Panc1 (cell line): ENCODE measurements around the gene NOTCH1. TPM values are rescaled to one million over a fixed set of nuclear protein-coding genes. Genes with fewer than 3 reads are reported as not detected.
"Not testable (repeated sequence)": the region's sequence is repeated elsewhere in the genome, so short reads cannot be mapped to it uniquely, and the experiment has no call there.

Source experiments
- ATAC-seq: fragments of 200-7000 bp; cut with Tn5 transposase; 2 replicates; pipeline ENCODE4 v1.9.1; 2020; ENCODE audit warnings: mild to moderate bottlenecking, moderate library complexity
- BruUV-seq: library from RNA; stranded (reverse); fragments of 400-500 nt; replicated peaks from 2 replicates; lab custom pipeline; 2021; lab: Mats Ljungman, UMichigan
- CTCF ChIA-PET: fragments of 300-600 bp; sonication (Branson Sonifier 250); formaldehyde crosslinking; loops from one replicate; lab custom pipeline; 2022; ENCODE audit warnings: antibody characterized with exemption; lab: Charles Lee
- POLR2A ChIA-PET: fragments of 300-600 bp; sonication (Branson Sonifier 250); formaldehyde crosslinking; loops from one replicate; lab custom pipeline; 2022; ENCODE audit warnings: antibody characterized with exemption; lab: Charles Lee
- DNase-seq: peaks from one replicate; pipeline ENCODE4 v3.0.0-alpha.2; 2010; ENCODE audit warnings: low read depth, low spot score
- H3K27ac ChIP-seq: 2 replicates; pipeline ENCODE4 v1.5.1; 2011; ENCODE audit warnings: mild to moderate bottlenecking, low read length, inconsistent platforms
- H3K27me3 ChIP-seq: fragments of 200-500 bp; sonication (Bioruptor generic); 2 replicates; pipeline ENCODE4 v1.6.0; 2014; ENCODE audit warnings: low read length, inconsistent platforms; ENCODE audit not compliant: control insufficient read depth, insufficient read depth
- H3K36me3 ChIP-seq: fragments of 200-500 bp; sonication (Bioruptor generic); 2 replicates; pipeline ENCODE4 v1.5.1; 2014; ENCODE audit warnings: inconsistent platforms, mild to moderate bottlenecking, low read length, moderate library complexity; ENCODE audit not compliant: control insufficient read depth, insufficient read depth
- H3K4me1 ChIP-seq: 2 replicates; pipeline ENCODE4 v1.5.1; 2011; ENCODE audit warnings: inconsistent platforms, mild to moderate bottlenecking, low read length, moderate library complexity; ENCODE audit not compliant: control insufficient read depth, insufficient read depth
- H3K4me3 ChIP-seq, 2 experiments: 2 replicates each; pipeline ENCODE4 v1.5.1; 2011 to 2012; ENCODE audit warnings: low read depth in 2 of 2, low read length in 2 of 2, mild to moderate bottlenecking in 2 of 2, inconsistent platforms in 1 of 2, moderate library complexity in 1 of 2
- H3K9me3 ChIP-seq: fragments of 200-500 bp; sonication (Bioruptor generic); 2 replicates; pipeline ENCODE4 v1.5.1; 2014; ENCODE audit warnings: low read depth, mild to moderate bottlenecking, inconsistent platforms, low read length, moderate library complexity; ENCODE audit not compliant: control insufficient read depth, insufficient read depth
- CTCF ChIP-seq: fragments of 450-650 bp; IDR thresholded peaks from 2 replicates; pipeline ENCODE4 v1.5.1; 2017; ENCODE audit warnings: mild to moderate bottlenecking
- POLR2AphosphoS5 ChIP-seq: IDR thresholded peaks from 2 replicates; pipeline ENCODE4 v1.6.1; 2012; ENCODE audit warnings: mild to moderate bottlenecking, low read depth, low read length, moderate library complexity
- REST ChIP-seq, 2 experiments: IDR thresholded peaks; 2 replicates each; pipeline ENCODE4 v1.6.1; 2011 to 2012; ENCODE audit warnings: low read depth in 2 of 2, control low read depth in 1 of 2, low read length in 1 of 2, mild to moderate bottlenecking in 1 of 2, moderate library complexity in 1 of 2; ENCODE audit not compliant: insufficient read depth in 1 of 2
- SIN3A ChIP-seq: IDR thresholded peaks from 2 replicates; pipeline ENCODE4 v1.6.1; 2012; ENCODE audit warnings: low read depth, mild to moderate bottlenecking, low read length, moderate library complexity, borderline replicate concordance; ENCODE audit not compliant: insufficient read depth
- TCF7L2 ChIP-seq: IDR thresholded peaks from 2 replicates; pipeline ENCODE4 v1.6.1; 2011; ENCODE audit warnings: mild to moderate bottlenecking, low read depth, low read length, inconsistent platforms
- in situ Hi-C: cut with HindIII; loops from 2 replicates; pipeline ENCODE4 v1.10.0; 2016; ENCODE audit warnings: low sequenced_read_pairs, low pct_unique_long_range_greater_than_20kb
- intact Hi-C: fragments of 100-400 bp; cut with micrococcal nuclease; formaldehyde crosslinking; loops from one replicate; pipeline ENCODE4 v1.10.0; 2022; ENCODE audit not compliant: unreplicated experiment
- total RNA-seq: library from RNA; stranded (reverse); gene quantifications from one replicate; pipeline ENCODE4 v1.2.1, GENCODE V29; 2021; ENCODE audit not compliant: unreplicated experiment

The NOTCH1 gene
- total RNA-seq, 1 experiment from 2014 or later, result 13.4 TPM

- ChIA-PET CTCF (no interaction called here), POLR2A (no interaction called here)
Measured at GRCh38 chr9:136575626-136576268, 29.9 kb upstream of the NOTCH1 start.

GRCh38 chr9:136574606-136575005 is 28.8 kb upstream of the NOTCH1 start:
- ATAC-seq, CTCF ChIA-PET, DNase-seq, in situ Hi-C loops, BruUV-seq, H3K27me3 ChIP-seq, H3K9me3 ChIP-seq, H3K4me3 ChIP-seq, POLR2A ChIA-PET, H3K36me3 ChIP-seq, intact Hi-C loops, H3K27ac ChIP-seq: not testable (repeated sequence)
- H3K4me1 ChIP-seq, result peaks cover 19% of the 10 kb centered on the region

More at GRCh38 chr9:136575626-136576268, 29.9 kb upstream of the NOTCH1 start:
- Histone ChIP-seq H3K27ac (no peak overlapping the region), H3K27me3 (no peaks in the 10 kb centered on the region), H3K4me3 (no peak overlapping the region), H3K9me3 (no peaks in the 10 kb centered on the region), H3K4me1 (peaks cover 19% of the 10 kb centered on the region), H3K36me3 (no peaks in the 10 kb centered on the region)
- TF ChIP-seq REST (IDR thresholded peaks at IDR 0.05; ENCODE audit: insufficient read depth in 1 of 2, low read depth in 2 of 2, low read length in 1 of 2) (no peak), SIN3A (no peak), CTCF (no peak), POLR2AphosphoS5 (no peak), TCF7L2 (no peak)
- no peak for DNase-seq
- ATAC-seq, result no peak
- intact Hi-C loops (no loop called here), in situ Hi-C loops (no loop called here)
- no TSS peak for BruUV-seq
